K562 (cell line): ENCODE measurements around the gene DSCAM. TPM values are rescaled to one million over a fixed set of nuclear protein-coding genes. Genes with fewer than 3 reads are reported as not detected.

Experiments
- ATAC-seq: fragments of 200-7000 bp; cut with Tn5 transposase; 3 replicates; pipeline ENCODE4 v1.9.1; 2020; ENCODE audit warnings: moderate library complexity
- Bru-seq: library from RNA; stranded (reverse); fragments of 400-500 nt; gene quantifications from one replicate; lab custom pipeline; 2021; lab: Mats Ljungman, UMichigan
- BruChase-seq, 2 experiments: library from RNA; stranded (reverse); fragments of 400-500 nt; gene quantifications; one replicate each; lab custom pipeline; 2021; lab: Mats Ljungman, UMichigan
- BruUV-seq: library from RNA; stranded (reverse); fragments of 400-500 nt; replicated peaks from 2 replicates; lab custom pipeline; 2021; lab: Mats Ljungman, UMichigan
- CTCF ChIA-PET: fragments of 300-600 bp; formaldehyde crosslinking; extraction: SDS; loops from one replicate; lab custom pipeline; 2021; ENCODE audit warnings: low intra/inter-chr PET ratio; lab: Yijun Ruan, JAX
- POLR2A ChIA-PET: fragments of 300-600, 350-650 bp; sonication (Branson Sonifier 250); formaldehyde crosslinking; extraction: SDS; loops from one replicate; lab custom pipeline; 2021; ENCODE audit warnings: antibody characterized with exemption, inconsistent platforms; lab: Yijun Ruan, JAX
- DNase-seq, 4 experiments: peaks; one replicate each; pipeline versions ENCODE4 v3.0.0 to v3.0.0-alpha.2; 2011 to 2018; ENCODE audit warnings: low spot score in 3 of 4, mixed read lengths in 3 of 4; ENCODE audit errors: extremely low read depth in 1 of 4
- FAIRE-seq: peaks from 2 replicates; lab custom pipeline; 2011; peaks lifted over from hg19 to GRCh38; lab: Jason Lieb, UNC
- H2AFZ ChIP-seq: 2 replicates; pipeline ENCODE4 v1.6.0; 2011; ENCODE audit warnings: low read depth, low read length, control low read depth, inconsistent platforms
- H3K27ac ChIP-seq: fragments of 200-600 bp; 3 replicates; pipeline ENCODE4 v1.8.0; 2011; ENCODE audit warnings: low read depth, mild to moderate bottlenecking, control low read depth, inconsistent platforms, low read length, moderate library complexity, mixed read lengths; ENCODE audit errors: extremely low read depth
- H3K27me3 ChIP-seq, 2 experiments: fragments of 300-600 bp in 1 of 2; 2 replicates in 1 of 2; 3 replicates in 1 of 2; pipeline versions ENCODE4 v1.6.0 to v1.8.0; 2011; ENCODE audit warnings: inconsistent platforms in 2 of 2, low read length in 2 of 2, mild to moderate bottlenecking in 1 of 2, mixed read lengths in 1 of 2, moderate library complexity in 1 of 2; ENCODE audit not compliant: control insufficient read depth in 2 of 2, insufficient read depth in 2 of 2
- H3K36me3 ChIP-seq: fragments of 300-600 bp; 3 replicates; pipeline ENCODE4 v1.8.0; 2011; ENCODE audit warnings: mild to moderate bottlenecking, low read length, inconsistent platforms; ENCODE audit not compliant: control insufficient read depth, insufficient read depth
- H3K4me1 ChIP-seq, 2 experiments: fragments of 200-600 bp in 1 of 2; replicated peaks in 1 of 2; 2 replicates in 1 of 2; 3 replicates in 1 of 2; pipeline versions ENCODE4 v1.5.1 to v1.8.0; 2011; ENCODE audit warnings: inconsistent platforms in 2 of 2, low read length in 2 of 2, mild to moderate bottlenecking in 1 of 2, mixed read lengths in 1 of 2, moderate library complexity in 1 of 2; ENCODE audit not compliant: control insufficient read depth in 2 of 2, insufficient read depth in 2 of 2
- H3K4me2 ChIP-seq: 2 replicates; pipeline ENCODE4 v1.6.1; 2011; ENCODE audit warnings: low read length, control low read depth, inconsistent platforms, mixed read lengths; ENCODE audit not compliant: insufficient read depth
- H3K4me3 ChIP-seq: fragments of 200-600 bp; sonication (generic), shearing (Covaris generic); 2 replicates; pipeline ENCODE4 v1.5.1; 2016; ENCODE audit warnings: control low read depth, inconsistent platforms
- H3K79me2 ChIP-seq: fragments of 200-600 bp; 3 replicates; pipeline ENCODE4 v1.8.0; 2011; ENCODE audit warnings: low read length, inconsistent platforms; ENCODE audit not compliant: control insufficient read depth, insufficient read depth
- H3K9ac ChIP-seq, 2 experiments: 2 replicates each; pipeline versions ENCODE4 v1.6.0 to v1.6.1; 2011; ENCODE audit warnings: low read depth in 2 of 2, low read length in 2 of 2, control low read depth in 1 of 2, inconsistent platforms in 1 of 2, mild to moderate bottlenecking in 1 of 2, mixed read lengths in 1 of 2; ENCODE audit not compliant: insufficient read depth in 1 of 2
- H3K9me1 ChIP-seq: one replicate; pipeline ENCODE4 v1.6.0; 2011; ENCODE audit warnings: inconsistent platforms, mild to moderate bottlenecking, low read length, moderate library complexity; ENCODE audit not compliant: control insufficient read depth, insufficient read depth
- H3K9me3 ChIP-seq: replicated peaks from 2 replicates; pipeline ENCODE4 v1.5.1; 2011; ENCODE audit warnings: low read depth, low read length, inconsistent platforms; ENCODE audit not compliant: control insufficient read depth, insufficient read depth
- H4K20me1 ChIP-seq: replicated peaks from 2 replicates; pipeline ENCODE4 v1.6.1; 2011; ENCODE audit warnings: low read length, inconsistent platforms, mixed read lengths; ENCODE audit not compliant: control insufficient read depth, insufficient read depth
- ARID2 ChIP-seq: fragments of 450-650 bp; IDR thresholded peaks from 2 replicates; pipeline ENCODE4 v1.6.1; 2017; ENCODE audit warnings: antibody characterized with exemption, mild to moderate bottlenecking
- HSF4 ChIP-seq: fragments of 250-450 bp; sonication (Bioruptor Pico); IDR thresholded peaks from 2 replicates; pipeline ENCODE4 v2.1.2; 2022; ENCODE audit warnings: mild to moderate bottlenecking, moderate library complexity, borderline replicate concordance
- LCOR ChIP-seq: sonication (generic); formaldehyde crosslinking; IDR thresholded peaks from 2 replicates; pipeline ENCODE4 v1.8.0; 2022; ENCODE audit warnings: mild to moderate bottlenecking, missing genetic modification reagents
- NFIX ChIP-seq: fragments of 250-450 bp; sonication (Bioruptor Pico); IDR thresholded peaks from 2 replicates; pipeline ENCODE4 v1.4.0; 2020; ENCODE audit warnings: low read depth, mild to moderate bottlenecking, moderate library complexity
- U2AF1 ChIP-seq: fragments of 200-400 bp; formaldehyde crosslinking; optimal IDR thresholded peaks from 2 replicates; pipeline ENCODE3; 2017; ENCODE audit warnings: mild to moderate bottlenecking, low read depth, low read length, moderate library complexity
- ZNF311 ChIP-seq: fragments of 250-450 bp; sonication (Bioruptor Pico); IDR thresholded peaks from 2 replicates; pipeline ENCODE4 v1.4.0; 2020; ENCODE audit warnings: mild to moderate bottlenecking, moderate library complexity
- ZNF512 ChIP-seq: IDR thresholded peaks from 2 replicates; pipeline ENCODE4 v1.6.1; 2016; ENCODE audit warnings: missing genetic modification characterization, missing compliant biosample characterization
- ZNF584 ChIP-seq: fragments of 200-800 bp; sonication (Bioruptor generic); IDR thresholded peaks from 2 replicates; pipeline ENCODE4 v1.6.1; 2016; ENCODE audit warnings: low read depth, mild to moderate bottlenecking, missing genetic modification characterization, missing compliant biosample characterization
- ZNF668 ChIP-seq: fragments of 250-450 bp; sonication (Bioruptor Pico); IDR thresholded peaks from 2 replicates; pipeline ENCODE4 v1.8.0; 2022; ENCODE audit warnings: mild to moderate bottlenecking, inconsistent platforms
- WGBS: fragments of 100-300 bp; shearing (Covaris generic); methylation state at CpG from one replicate; pipeline ENCODE4 v1.1.6; 2016; ENCODE audit warnings: low coverage, mixed read lengths; ENCODE audit not compliant: insufficient coverage; ENCODE audit errors: missing lambda C conversion rate; 5-methylcytosine and 5-hydroxymethylcytosine counted together
- in situ Hi-C: fragments of 300-500 bp; cut with MboI; formaldehyde crosslinking; loops from 4 replicates; pipeline ENCODE4 v1.15.0; 2018; ENCODE audit warnings: inconsistent platforms, mixed read lengths
- intact Hi-C: fragments of 100-400 bp; cut with micrococcal nuclease; formaldehyde crosslinking; loops from 2 replicates; pipeline ENCODE4 v1.14.2; 2022
- long read RNA-seq, 3 experiments: library from polyadenylated mRNA in 2 of 3; library from RNA in 1 of 3; unstranded in 2 of 3; stranded (forward) in 1 of 3; transcript quantifications; one replicate each; pipeline ENCODE4 v2.0.0, GENCODE V29; 2019 to 2022
- polyA minus RNA-seq, 3 experiments: library from RNA; depleted of rRNA, polyadenylated mRNA; stranded (reverse); fragments of >200 nt; gene quantifications; 2 replicates each; pipeline ENCODE4 v1.2.3, GENCODE V29; 2011
- polyA plus RNA-seq, 8 experiments: library from polyadenylated mRNA; depleted of rRNA in 4 of 8; stranded (reverse) in 5 of 8; unstranded in 3 of 8; fragments of >200 nt; fragmentation: Nextera tagmentation in 2 of 8; fragmentation: Illumina TruSeq in 1 of 8; extraction: Ambion mirVana in 2 of 8; extraction: Trizol in 1 of 8; gene quantifications; 2 replicates each; pipeline versions ENCODE4 v1.2.1 to v1.2.3, GENCODE V29; 2011 to 2014; ENCODE audit warnings: inconsistent platforms in 1 of 8, missing spikeins in 1 of 8
- total RNA-seq, 7 experiments: library from RNA; depleted of rRNA in 6 of 7; stranded (reverse); fragments of >200 nt in 6 of 7; fragmentation: Illumina TruSeq in 2 of 7; extraction: Trizol in 2 of 7; gene quantifications; 2 replicates each; pipeline versions ENCODE4 v1.2.1 to v1.2.3, GENCODE V29; 2011 to 2021; ENCODE audit warnings: low replicate concordance in 1 of 7
- TF ChIP-seq, protein P1 (sequence below): fragments of 250-450 bp; sonication (Bioruptor Pico); IDR thresholded peaks from 2 replicates; pipeline ENCODE4 v1.8.0; 2022; ENCODE audit warnings: inconsistent platforms

DSCAM gene, protein sequence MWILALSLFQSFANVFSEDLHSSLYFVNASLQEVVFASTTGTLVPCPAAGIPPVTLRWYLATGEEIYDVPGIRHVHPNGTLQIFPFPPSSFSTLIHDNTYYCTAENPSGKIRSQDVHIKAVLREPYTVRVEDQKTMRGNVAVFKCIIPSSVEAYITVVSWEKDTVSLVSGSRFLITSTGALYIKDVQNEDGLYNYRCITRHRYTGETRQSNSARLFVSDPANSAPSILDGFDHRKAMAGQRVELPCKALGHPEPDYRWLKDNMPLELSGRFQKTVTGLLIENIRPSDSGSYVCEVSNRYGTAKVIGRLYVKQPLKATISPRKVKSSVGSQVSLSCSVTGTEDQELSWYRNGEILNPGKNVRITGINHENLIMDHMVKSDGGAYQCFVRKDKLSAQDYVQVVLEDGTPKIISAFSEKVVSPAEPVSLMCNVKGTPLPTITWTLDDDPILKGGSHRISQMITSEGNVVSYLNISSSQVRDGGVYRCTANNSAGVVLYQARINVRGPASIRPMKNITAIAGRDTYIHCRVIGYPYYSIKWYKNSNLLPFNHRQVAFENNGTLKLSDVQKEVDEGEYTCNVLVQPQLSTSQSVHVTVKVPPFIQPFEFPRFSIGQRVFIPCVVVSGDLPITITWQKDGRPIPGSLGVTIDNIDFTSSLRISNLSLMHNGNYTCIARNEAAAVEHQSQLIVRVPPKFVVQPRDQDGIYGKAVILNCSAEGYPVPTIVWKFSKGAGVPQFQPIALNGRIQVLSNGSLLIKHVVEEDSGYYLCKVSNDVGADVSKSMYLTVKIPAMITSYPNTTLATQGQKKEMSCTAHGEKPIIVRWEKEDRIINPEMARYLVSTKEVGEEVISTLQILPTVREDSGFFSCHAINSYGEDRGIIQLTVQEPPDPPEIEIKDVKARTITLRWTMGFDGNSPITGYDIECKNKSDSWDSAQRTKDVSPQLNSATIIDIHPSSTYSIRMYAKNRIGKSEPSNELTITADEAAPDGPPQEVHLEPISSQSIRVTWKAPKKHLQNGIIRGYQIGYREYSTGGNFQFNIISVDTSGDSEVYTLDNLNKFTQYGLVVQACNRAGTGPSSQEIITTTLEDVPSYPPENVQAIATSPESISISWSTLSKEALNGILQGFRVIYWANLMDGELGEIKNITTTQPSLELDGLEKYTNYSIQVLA (N-terminal part only)
- not detected in 2 replicates for total RNA-seq (2011; cell fraction: chromatin; rRNA removed; ENCODE audit: low replicate concordance)
- not detected in 2 replicates for total RNA-seq (2011; cell fraction: nucleolus; rRNA removed)
- not detected in 2 replicates for total RNA-seq (2011; cell fraction: nucleoplasm; rRNA removed)
- total RNA-seq (2014; rRNA removed), result not detected in 2 replicates
- total RNA-seq (2014; rRNA removed; fragmentation: Illumina TruSeq; extraction: Trizol), result not detected in 2 replicates
- total RNA-seq (2015; rRNA removed; fragmentation: Illumina TruSeq; extraction: Trizol), result not detected in 2 replicates
- total RNA-seq (2021), result 0.02 TPM in 1 of 2 replicates, not detected in the other
- polyA plus RNA-seq (2011; rRNA removed), result not detected in 2 replicates
- polyA plus RNA-seq (2011; cell fraction: cytosol; rRNA removed), result not detected in 2 replicates
- not detected in 2 replicates for polyA plus RNA-seq (2011; cell fraction: nucleus; rRNA removed)
- not detected in 2 replicates for polyA plus RNA-seq (2012)
- polyA plus RNA-seq (2014; fragmentation: Illumina TruSeq; extraction: Trizol), result not detected in 2 replicates
- not detected for polyA plus RNA-seq (2014; fragmentation: Nextera tagmentation; extraction: Ambion mirVana)
- not detected in 2 replicates for polyA plus RNA-seq (2014; rRNA removed)
- polyA minus RNA-seq (2011; rRNA and poly(A)+ RNA removed), result not detected in 2 replicates
- not detected in 2 replicates for polyA minus RNA-seq (2011; cell fraction: cytosol; rRNA and poly(A)+ RNA removed)
- not detected in 2 replicates for polyA minus RNA-seq (2011; cell fraction: nucleus; rRNA and poly(A)+ RNA removed)
- Bru-seq, nascent RNA, result percentile 0 among the genes with signal in this experiment
- percentile 1 among the genes with signal in this experiment for BruChase-seq, experiment 1, labeled RNA remaining after a 2-hour chase
- BruChase-seq, experiment 2, labeled RNA remaining after a 6-hour chase, result percentile 0 among the genes with signal in this experiment
- long read RNA-seq, experiment 1, result 0 reads
- long read RNA-seq, experiment 2, result 0 reads
- long read RNA-seq, experiment 3, result 0 reads

DNA sequence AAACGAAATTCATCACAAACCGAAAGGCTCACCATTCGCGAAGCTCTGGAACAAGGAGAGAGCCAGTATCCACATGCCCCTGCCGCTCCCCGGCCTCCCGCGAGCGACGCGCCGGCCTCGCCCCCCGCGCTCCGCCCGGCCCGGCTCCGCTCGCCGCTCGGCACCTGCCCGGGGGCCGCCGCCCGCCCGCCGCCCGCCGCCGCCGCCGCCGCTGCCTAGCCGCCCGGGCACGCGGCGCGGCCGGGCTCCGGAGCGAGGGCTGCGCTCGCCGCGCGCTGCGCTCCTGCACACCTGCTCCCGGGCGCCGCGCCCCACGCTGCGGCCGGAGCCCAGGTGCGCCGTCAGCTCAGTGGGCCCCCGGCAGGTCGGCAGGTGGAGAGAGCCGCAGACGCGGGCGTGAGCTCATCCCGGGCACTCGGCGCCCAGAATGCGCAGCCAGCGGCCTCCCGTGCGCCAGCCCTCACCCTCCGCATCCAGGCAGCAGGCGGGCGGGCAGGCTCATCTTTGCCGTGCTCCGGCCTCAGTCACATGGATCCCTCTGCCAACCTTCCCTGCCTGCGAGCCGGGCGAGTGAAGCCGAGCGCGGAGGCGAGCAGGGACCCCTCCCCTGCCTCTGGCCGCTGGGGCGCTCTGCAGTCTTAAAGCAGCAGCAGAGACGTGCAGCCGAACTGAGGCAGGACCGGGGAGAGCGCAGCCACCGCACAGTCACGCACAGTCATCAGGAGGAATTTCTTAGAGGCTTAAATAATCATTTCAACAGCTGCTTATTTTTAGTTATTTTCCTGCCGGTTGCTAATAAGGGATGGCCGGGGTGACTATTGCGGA is at the start of gene DSCAM:
Gene DSCAM (minus strand): TSS at position 572 of the 825 bp plus-strand sequence. CDS start 497 bp downstream, at position 75.
- Histone ChIP-seq H3K27me3 (no peaks in the 10 kb centered on the region), H3K4me3 (no peak within 1 kb of the TSS), H3K9ac (no peak within 1 kb of the TSS), H3K4me1 (no peaks in the 10 kb centered on the region), H3K27ac (no peak within 1 kb of the TSS), H3K79me2 (no peaks in the 10 kb centered on the region), H3K9me3 (no peaks in the 10 kb centered on the region), H3K4me2 (no peak within 1 kb of the TSS), H4K20me1 (no peaks in the 10 kb centered on the region), H2AFZ (no peak within 1 kb of the TSS), H3K9me1 (no peaks in the 10 kb centered on the region), H3K36me3 (no peaks in the 10 kb centered on the region)
- in situ Hi-C loops (no loop called here), intact Hi-C loops (no loop called here)
- CTCF ChIA-PET, result no interaction called here
- POLR2A ChIA-PET, result no interaction called here
- DNase-seq (no peak), FAIRE-seq (no peak), ATAC-seq (no peak)
- BruUV-seq, result no TSS peak
- WGBS, result 5% methylated on average over 59 of the region's 94 CpGs
- TF ChIP-seq HSF4 (no peak), U2AF1 (no peak), ARID2 (no peak), ZNF512 (tag) (no peak), NFIX (CRISPR knock-in tag) (no peak), LCOR (no peak), ZNF668 (CRISPR knock-in tag) (no peak), ZNF311 (CRISPR knock-in tag) (no peak), ZNF584 (no peak)
- TF ChIP-seq, protein P1, sequence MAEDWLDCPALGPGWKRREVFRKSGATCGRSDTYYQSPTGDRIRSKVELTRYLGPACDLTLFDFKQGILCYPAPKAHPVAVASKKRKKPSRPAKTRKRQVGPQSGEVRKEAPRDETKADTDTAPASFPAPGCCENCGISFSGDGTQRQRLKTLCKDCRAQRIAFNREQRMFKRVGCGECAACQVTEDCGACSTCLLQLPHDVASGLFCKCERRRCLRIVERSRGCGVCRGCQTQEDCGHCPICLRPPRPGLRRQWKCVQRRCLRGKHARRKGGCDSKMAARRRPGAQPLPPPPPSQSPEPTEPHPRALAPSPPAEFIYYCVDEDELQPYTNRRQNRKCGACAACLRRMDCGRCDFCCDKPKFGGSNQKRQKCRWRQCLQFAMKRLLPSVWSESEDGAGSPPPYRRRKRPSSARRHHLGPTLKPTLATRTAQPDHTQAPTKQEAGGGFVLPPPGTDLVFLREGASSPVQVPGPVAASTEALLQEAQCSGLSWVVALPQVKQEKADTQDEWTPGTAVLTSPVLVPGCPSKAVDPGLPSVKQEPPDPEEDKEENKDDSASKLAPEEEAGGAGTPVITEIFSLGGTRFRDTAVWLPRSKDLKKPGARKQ (CRISPR knock-in tag), result no peak
